Activated CD8-positive, alpha-beta T cell treated with anti-CD3 and anti-CD28 coated beads, Interleukin-2, amount 10 ng/mL, durations not matched to agents 7 days and 5 days (primary cell): Measurements from ENCODE around the gene IQGAP3. TPM values are rescaled to one million over a fixed set of nuclear protein-coding genes. Genes with fewer than 3 reads are reported as not detected.
"Not testable (repeated sequence)": the region's sequence is repeated elsewhere in the genome, so short reads cannot be mapped to it uniquely, and the experiment has no call there.

Experiments
- ATAC-seq: fragments of 150-1000 bp; cut with Tn5 transposase; one replicate; pipeline ENCODE4 v1.10.0; 2021; ENCODE audit warnings: moderate library complexity
- CTCF ChIA-PET: fragments of 350-600 bp; sonication (Branson Sonifier 250); formaldehyde crosslinking; loops from one replicate; lab custom pipeline; 2021; ENCODE audit warnings: antibody characterized with exemption; lab: Charles Lee
- POLR2A ChIA-PET: fragments of 350-600 bp; sonication (Branson Sonifier 250); formaldehyde crosslinking; loops from one replicate; lab custom pipeline; 2021; ENCODE audit warnings: antibody characterized with exemption; lab: Charles Lee
- DNase-seq: peaks from one replicate; pipeline ENCODE4 v3.0.0-alpha.2; 2020
- H3K27ac Mint-ChIP-seq: one replicate; pipeline ENCODE4 v1.8.0; 2021; ENCODE audit warnings: mild to moderate bottlenecking, mixed read lengths
- H3K27me3 Mint-ChIP-seq: one replicate; pipeline ENCODE4 v1.8.0; 2021; ENCODE audit warnings: low read depth, mixed read lengths
- H3K36me3 Mint-ChIP-seq: one replicate; pipeline ENCODE4 v1.8.0; 2021; ENCODE audit warnings: low read depth, mixed read lengths
- H3K4me1 Mint-ChIP-seq: one replicate; pipeline ENCODE4 v1.8.0; 2021; ENCODE audit warnings: low read depth, mixed read lengths
- H3K4me3 Mint-ChIP-seq: one replicate; pipeline ENCODE4 v1.8.0; 2021; ENCODE audit warnings: mild to moderate bottlenecking, mixed read lengths
- H3K9me3 Mint-ChIP-seq: one replicate; pipeline ENCODE4 v1.8.0; 2022; ENCODE audit warnings: mixed read lengths; ENCODE audit not compliant: insufficient read depth
- total RNA-seq, 2 experiments: library from RNA; stranded (reverse); gene quantifications; one replicate each; pipeline ENCODE4 v1.2.3, GENCODE V29; 2021

The IQGAP3 gene
- total RNA-seq, 2 experiments from 2014 or later = 28.6 to 31.0 TPM

DNA sequence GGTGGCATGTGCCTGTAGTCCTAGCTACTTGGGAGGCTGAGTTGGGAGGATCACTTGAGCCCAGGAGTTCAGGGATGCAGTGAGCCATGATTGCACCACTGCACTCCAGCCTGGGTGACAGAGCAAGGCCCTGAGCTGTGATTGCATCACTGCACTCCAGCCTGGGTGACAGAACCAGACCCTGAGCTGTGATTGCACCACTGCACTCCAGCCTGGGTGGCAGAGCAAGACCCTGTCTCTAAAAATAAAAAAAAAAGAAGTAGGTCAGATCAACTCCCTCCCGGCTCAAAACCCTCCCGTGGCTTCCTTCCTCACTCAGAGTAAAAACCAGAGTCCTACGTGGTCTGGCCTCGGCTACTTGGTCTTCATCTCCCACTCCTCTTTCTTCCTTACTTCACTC is 19.4 kb downstream of the IQGAP3 start:
- DNase-seq, H3K9me3 Mint-ChIP-seq, H3K4me3 Mint-ChIP-seq, H3K4me1 Mint-ChIP-seq, CTCF ChIA-PET, ATAC-seq, H3K27me3 Mint-ChIP-seq: not testable (repeated sequence)
- Mint-ChIP-seq H3K36me3 (peaks cover 48% of the 10 kb centered on the region), H3K27ac (peak overlapping the region; percentile 43)
- POLR2A ChIA-PET = interaction anchor here (0.7 kb wide), 1 partner anchor 607 kb away, joined by 3 read pairs; no protein-coding TSS in a partner anchor

GRCh38 chr1:156552518-156552917 is 19.8 kb downstream of the IQGAP3 start:
- DNase-seq (no peak), ATAC-seq (no peak)
- no peak overlapping the region for H3K27ac Mint-ChIP-seq
- ChIA-PET POLR2A (interaction anchor here (0.7 kb wide), 1 partner anchor 607 kb away, joined by 3 read pairs; no protein-coding TSS in a partner anchor), CTCF (interaction anchor here (1.3 kb wide), 1 partner anchor 11 kb away, joined by 3 read pairs; no protein-coding TSS in a partner anchor)
- H3K27me3 Mint-ChIP-seq = no peaks in the 10 kb centered on the region
- peaks cover 5% of the 10 kb centered on the region for H3K4me1 Mint-ChIP-seq
- peaks cover 51% of the 10 kb centered on the region for H3K36me3 Mint-ChIP-seq
- H3K4me3 Mint-ChIP-seq = no peak overlapping the region
- H3K9me3 Mint-ChIP-seq = no peaks in the 10 kb centered on the region

- CTCF ChIA-PET = interaction anchor here (1.3 to 1.7 kb wide), 2 partner anchors 12 to 166 kb away, joined by 3 to 8 read pairs; no protein-coding TSS in a partner anchor
- peaks cover 57% of the 10 kb centered on the region for H3K36me3 Mint-ChIP-seq
- peaks cover 5% of the 10 kb centered on the region for H3K4me1 Mint-ChIP-seq
- H3K9me3 Mint-ChIP-seq = no peaks in the 10 kb centered on the region
- H3K27me3 Mint-ChIP-seq = no peaks in the 10 kb centered on the region
- DNase-seq = no peak
- POLR2A ChIA-PET = no interaction called here
- no peak for ATAC-seq
- no peak overlapping the region for H3K4me3 Mint-ChIP-seq
- no peak overlapping the region for H3K27ac Mint-ChIP-seq
Measured at GRCh38 chr1:156551869-156552268, 20.5 kb downstream of the IQGAP3 start.

- Mint-ChIP-seq H3K9me3 (no peaks in the 10 kb centered on the region), H3K36me3 (peaks cover 57% of the 10 kb centered on the region), H3K27ac (no peak overlapping the region), H3K27me3 (no peaks in the 10 kb centered on the region), H3K4me3 (no peak overlapping the region), H3K4me1 (peaks cover 5% of the 10 kb centered on the region)
- POLR2A ChIA-PET = interaction anchor here (0.6 kb wide), 1 partner anchor 20 kb away, joined by 3 read pairs; no protein-coding TSS in a partner anchor
- CTCF ChIA-PET = interaction anchor here (1.1 to 1.7 kb wide), 3 partner anchors 13 to 166 kb away, joined by 3 to 8 read pairs (median 4); partner anchors contain the start of gene MEF2D
- ATAC-seq = no peak
- no peak for DNase-seq
Measured at GRCh38 chr1:156551066-156551643, 21.2 kb downstream of the IQGAP3 start.

GRCh38 chr1:156550346-156550745 is 22.0 kb downstream of the IQGAP3 start:
- Mint-ChIP-seq H3K4me3 (no peak overlapping the region), H3K4me1 (peaks cover 5% of the 10 kb centered on the region), H3K27ac (no peak overlapping the region), H3K27me3 (no peaks in the 10 kb centered on the region), H3K36me3 (peaks cover 49% of the 10 kb centered on the region), H3K9me3 (no peaks in the 10 kb centered on the region)
- CTCF ChIA-PET = interaction anchor here (1.1 kb wide), 1 partner anchor 49 kb away, joined by 4 read pairs; the partner anchor contains the start of gene MEF2D
- no peak for DNase-seq
- ATAC-seq = no peak
- POLR2A ChIA-PET = no interaction called here

DNA sequence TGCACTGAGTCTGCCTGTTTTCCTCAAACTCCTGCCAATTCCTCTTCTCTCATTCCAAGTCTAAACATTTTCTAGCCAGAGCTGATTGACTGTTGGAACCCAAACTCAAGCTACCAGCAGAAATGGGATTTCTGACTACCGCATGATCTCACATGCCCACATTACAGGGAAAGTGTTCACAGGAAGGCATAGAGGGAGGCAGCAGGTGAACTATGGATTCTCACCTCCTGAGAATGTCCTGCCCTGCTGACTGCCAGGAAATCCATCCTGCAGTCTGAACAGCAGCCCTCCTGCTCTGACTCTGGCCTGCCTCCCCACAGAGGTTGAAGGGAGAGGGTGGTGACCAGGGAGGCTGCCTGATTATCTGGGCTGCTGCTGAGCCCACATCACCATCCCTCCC is 22.5 kb downstream of the IQGAP3 start:
- Mint-ChIP-seq H3K4me1 (peaks cover 5% of the 10 kb centered on the region), H3K9me3 (no peaks in the 10 kb centered on the region), H3K27me3 (no peaks in the 10 kb centered on the region), H3K36me3 (peaks cover 45% of the 10 kb centered on the region), H3K4me3 (no peak overlapping the region), H3K27ac (no peak overlapping the region)
- no peak for DNase-seq
- CTCF ChIA-PET = no interaction called here
- ATAC-seq = no peak
- POLR2A ChIA-PET = no interaction called here

GRCh38 chr1:156549390-156549789 is 23.0 kb downstream of the IQGAP3 start:
- POLR2A ChIA-PET = no interaction called here
- DNase-seq (no peak), ATAC-seq (no peak)
- no peak overlapping the region for H3K4me3 Mint-ChIP-seq
- CTCF ChIA-PET = interaction anchor here (0.8 kb wide), 1 partner anchor 69 kb away, joined by 3 read pairs; no protein-coding TSS in a partner anchor
- peaks cover 44% of the 10 kb centered on the region for H3K36me3 Mint-ChIP-seq
- no peak overlapping the region for H3K27ac Mint-ChIP-seq
- no peaks in the 10 kb centered on the region for H3K27me3 Mint-ChIP-seq
- H3K9me3 Mint-ChIP-seq = no peaks in the 10 kb centered on the region
- peaks cover 5% of the 10 kb centered on the region for H3K4me1 Mint-ChIP-seq

DNA sequence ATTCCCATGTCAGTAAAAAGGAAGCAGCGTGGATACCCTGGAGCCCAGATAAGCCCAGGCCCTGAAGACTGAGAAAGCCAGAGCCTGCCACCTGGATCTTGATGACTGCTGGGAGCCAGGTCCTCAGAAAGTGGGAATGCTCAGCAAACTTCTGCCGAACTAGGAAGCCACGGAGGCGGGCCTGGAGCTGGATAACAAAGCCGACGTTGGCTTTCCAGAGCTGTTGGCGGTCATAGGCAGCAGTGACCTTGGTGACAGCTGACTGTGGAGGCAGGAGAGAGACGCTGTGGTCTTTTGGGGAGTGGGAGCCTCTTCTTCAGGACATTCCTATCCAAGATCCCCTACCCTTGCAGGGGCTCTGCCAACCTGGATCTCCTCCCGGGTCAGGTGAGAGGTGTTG is 24.4 kb downstream of the IQGAP3 start:
- H3K4me1 Mint-ChIP-seq = no peaks in the 10 kb centered on the region
- peaks cover 41% of the 10 kb centered on the region for H3K36me3 Mint-ChIP-seq
- DNase-seq (no peak), ATAC-seq (no peak)
- H3K9me3 Mint-ChIP-seq = no peaks in the 10 kb centered on the region
- no peak overlapping the region for H3K27ac Mint-ChIP-seq
- H3K4me3 Mint-ChIP-seq = no peak overlapping the region
- H3K27me3 Mint-ChIP-seq = no peaks in the 10 kb centered on the region
- CTCF ChIA-PET = no interaction called here
- POLR2A ChIA-PET = no interaction called here

- Mint-ChIP-seq H3K4me1 (no peaks in the 10 kb centered on the region), H3K27ac (no peak overlapping the region), H3K27me3 (no peaks in the 10 kb centered on the region), H3K9me3 (no peaks in the 10 kb centered on the region), H3K36me3 (peaks cover 40% of the 10 kb centered on the region), H3K4me3 (no peak overlapping the region)
- ATAC-seq (no peak), DNase-seq (no peak)
- ChIA-PET POLR2A (no interaction called here), CTCF (no interaction called here)
Measured at GRCh38 chr1:156547434-156547833, 24.9 kb downstream of the IQGAP3 start.

DNA sequence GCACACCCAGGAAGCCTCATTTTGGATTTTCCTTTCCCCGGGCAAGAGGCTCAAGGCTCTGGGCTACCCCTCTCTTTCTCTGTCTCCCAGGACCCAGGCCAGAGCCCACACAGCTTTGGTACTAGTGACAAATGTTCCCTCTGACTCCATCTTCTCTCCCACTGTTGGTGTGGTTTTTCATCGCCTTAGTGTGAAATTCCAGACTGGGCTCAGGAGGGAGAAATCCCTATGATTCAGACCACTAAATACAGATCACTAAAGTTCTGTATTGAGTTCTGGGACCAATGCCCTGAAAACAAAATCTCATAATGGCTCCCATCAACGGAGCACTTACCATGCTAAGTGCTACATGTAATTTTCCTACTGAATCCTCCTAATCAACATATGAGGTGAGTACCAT is 26.1 kb downstream of the IQGAP3 start:
- H3K27ac Mint-ChIP-seq = no peak overlapping the region

DNA sequence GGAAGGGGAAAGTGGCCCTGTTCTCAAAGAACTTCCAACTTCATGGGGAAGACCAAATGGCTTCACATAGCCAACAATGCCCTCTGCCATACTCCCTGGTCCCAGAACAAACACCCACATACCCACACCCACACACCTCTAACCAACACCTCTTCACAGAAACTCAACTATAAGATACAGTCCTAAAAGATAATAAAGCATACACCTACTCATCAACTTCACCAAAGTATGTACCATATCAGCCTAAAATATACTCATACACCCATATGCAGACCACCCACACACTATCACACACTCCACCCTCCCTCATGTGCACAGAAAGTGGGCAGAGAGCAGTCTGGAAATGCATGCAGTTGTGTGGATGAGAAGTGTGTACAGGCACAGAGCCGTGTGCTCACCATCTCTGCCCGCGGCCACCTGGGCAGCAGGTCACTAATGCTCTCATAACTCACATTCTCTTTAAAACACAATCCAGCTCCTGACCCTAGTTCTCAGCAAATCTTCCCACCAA is 27.7 kb downstream of the IQGAP3 start:
- H3K9me3 Mint-ChIP-seq = no peaks in the 10 kb centered on the region
- H3K36me3 Mint-ChIP-seq = peaks cover 42% of the 10 kb centered on the region
- H3K4me3 Mint-ChIP-seq = no peak overlapping the region
- H3K27ac Mint-ChIP-seq = no peak overlapping the region
- no peaks in the 10 kb centered on the region for H3K27me3 Mint-ChIP-seq
- ATAC-seq (no peak), DNase-seq (no peak)
- ChIA-PET CTCF (no interaction called here), POLR2A (no interaction called here)
- H3K4me1 Mint-ChIP-seq = peaks cover 3% of the 10 kb centered on the region

More for the DNA sequence above, 26.1 kb downstream of the IQGAP3 start:
- POLR2A ChIA-PET = no interaction called here
- CTCF ChIA-PET = no interaction called here
- Mint-ChIP-seq H3K4me1 (no peaks in the 10 kb centered on the region), H3K36me3 (peaks cover 37% of the 10 kb centered on the region), H3K9me3 (no peaks in the 10 kb centered on the region), H3K4me3 (no peak overlapping the region), H3K27me3 (no peaks in the 10 kb centered on the region)
- DNase-seq (no peak), ATAC-seq (no peak)

GRCh38 chr1:156543066-156543465 is 29.3 kb downstream of the IQGAP3 start:
- no peak overlapping the region for H3K27ac Mint-ChIP-seq
- POLR2A ChIA-PET = interaction anchor here (0.6 kb wide), 1 partner anchor 60 kb away, joined by 4 read pairs; no protein-coding TSS in a partner anchor
- DNase-seq = no peak
- no peak for ATAC-seq
- peaks cover 53% of the 10 kb centered on the region for H3K36me3 Mint-ChIP-seq
- no peaks in the 10 kb centered on the region for H3K27me3 Mint-ChIP-seq
- peaks cover 15% of the 10 kb centered on the region for H3K4me1 Mint-ChIP-seq
- no peak overlapping the region for H3K4me3 Mint-ChIP-seq
- CTCF ChIA-PET = interaction anchor here (0.7 kb wide), 1 partner anchor 18 kb away, joined by 3 read pairs; no protein-coding TSS in a partner anchor
- H3K9me3 Mint-ChIP-seq = no peaks in the 10 kb centered on the region
